ENCODE measurements around the gene CCL17.
"Not testable (repeated sequence)": the region's sequence is repeated elsewhere in the genome, so short reads cannot be mapped to it uniquely, and the experiment has no call there.

Gene CCL17
- 0 to 0.04 reads per million in 2 donors for total RNA-seq

DNA sequence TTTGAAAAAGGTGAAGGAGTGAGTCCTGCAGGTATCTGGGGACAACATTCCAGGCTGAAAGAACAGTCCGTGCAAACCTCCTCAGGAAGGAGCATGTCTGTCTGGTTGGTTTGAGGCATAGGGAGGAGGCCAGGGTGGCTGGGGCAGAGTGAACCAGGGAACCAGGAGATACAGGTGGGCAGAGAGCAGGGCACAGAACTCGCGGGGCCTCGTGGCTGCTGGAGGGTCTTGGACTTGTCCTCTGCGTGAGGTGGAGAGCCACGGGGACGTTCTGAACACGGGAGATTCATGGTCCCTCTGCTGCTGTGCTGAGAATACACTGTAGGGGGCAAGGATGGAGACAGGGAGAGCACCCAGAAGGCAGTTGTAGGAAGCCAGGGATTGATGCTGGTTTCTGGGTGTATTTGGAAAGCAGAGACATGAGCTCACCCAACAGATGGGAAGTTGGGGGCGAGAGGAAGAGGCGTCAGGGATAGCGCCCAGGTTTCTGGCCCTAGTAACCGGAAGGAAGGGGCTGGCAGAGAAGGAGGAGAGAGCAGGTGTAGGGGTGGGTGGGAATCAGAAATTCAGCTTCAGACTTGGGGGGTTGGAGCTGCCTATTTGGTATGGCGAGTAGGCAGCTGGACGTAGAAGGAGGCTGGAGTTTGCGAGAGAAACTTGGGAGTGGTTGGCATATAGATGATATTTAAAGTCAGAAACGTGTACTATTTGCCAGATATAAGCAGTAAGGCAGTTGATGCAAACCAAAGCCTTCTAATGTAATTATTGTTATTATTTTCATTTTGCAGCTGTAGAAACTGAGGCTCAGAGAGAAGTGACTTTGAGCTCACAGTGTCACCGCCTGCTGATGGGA lies at the start of gene CCL17:
Gene CCL17 (plus strand): TSS at position 803 of the 853 bp plus-strand sequence. CDS start 9,166 bp downstream, outside the sequence.
- DNase-seq, result no peak

- DNase-seq, result no peak
Observed at GRCh38 chr16:57355898-57356414, 48.6 kb upstream of the CCL17 start.

DNA sequence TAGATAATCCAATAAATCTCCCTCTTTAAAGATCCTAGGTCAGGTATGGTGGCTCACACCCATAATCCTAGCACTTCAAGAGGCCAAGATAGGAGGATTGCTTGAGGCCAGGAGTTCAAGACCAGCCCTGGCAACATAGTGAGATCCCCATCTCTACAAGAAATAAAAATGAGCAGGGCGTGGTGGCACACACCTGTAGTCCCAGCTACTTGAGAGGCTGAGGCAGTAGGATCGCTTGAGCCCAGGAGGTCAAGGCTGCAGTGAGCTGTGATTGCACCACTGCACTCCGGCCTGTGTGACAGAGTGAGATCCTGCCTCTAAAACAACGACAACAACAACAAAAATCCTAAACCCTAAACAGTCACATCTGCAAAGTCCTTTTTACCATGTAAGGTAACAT lies 48.0 kb upstream of the CCL17 start:
- DNase-seq, result no peak

DNA sequence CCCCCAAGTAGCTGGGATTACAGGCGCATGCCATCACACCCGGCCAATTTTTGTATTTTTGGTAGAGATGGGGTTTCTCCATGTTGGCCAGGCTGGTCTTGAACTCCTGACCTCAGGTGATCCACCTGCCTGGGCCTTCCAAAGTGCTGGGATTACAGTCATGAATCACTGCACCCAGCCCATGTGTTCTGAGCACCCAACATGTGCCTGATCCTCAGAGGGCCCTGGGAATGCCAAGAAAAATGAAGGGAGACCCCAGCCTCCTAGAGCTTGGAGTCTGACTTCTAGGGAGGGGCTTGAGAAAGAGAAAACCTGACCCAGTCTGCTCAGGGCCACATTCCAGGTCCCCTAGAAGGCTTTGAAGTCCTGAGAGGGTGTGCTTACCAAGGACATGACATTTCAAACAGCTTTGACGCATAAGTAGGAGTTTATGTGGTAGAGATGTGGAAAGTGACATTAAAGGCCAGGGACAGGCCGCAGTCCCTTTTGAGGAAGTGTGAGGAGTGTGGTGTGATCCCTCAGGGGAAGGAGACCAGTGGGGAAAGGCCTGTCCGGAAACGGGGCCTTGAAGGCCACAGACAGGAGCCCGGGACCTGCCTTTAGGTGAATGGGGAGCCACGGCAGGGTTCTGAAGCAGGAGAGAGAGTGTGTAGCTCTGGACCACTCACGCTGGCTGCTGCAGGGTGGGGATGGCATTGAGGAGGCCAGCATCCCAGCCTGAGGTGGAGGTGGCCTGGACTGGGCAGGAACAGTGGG lies 47.1 kb upstream of the CCL17 start:
- no peak for DNase-seq

- DNase-seq, result no peak
Observed at GRCh38 chr16:57358086-57358420, 46.5 kb upstream of the CCL17 start.

DNA sequence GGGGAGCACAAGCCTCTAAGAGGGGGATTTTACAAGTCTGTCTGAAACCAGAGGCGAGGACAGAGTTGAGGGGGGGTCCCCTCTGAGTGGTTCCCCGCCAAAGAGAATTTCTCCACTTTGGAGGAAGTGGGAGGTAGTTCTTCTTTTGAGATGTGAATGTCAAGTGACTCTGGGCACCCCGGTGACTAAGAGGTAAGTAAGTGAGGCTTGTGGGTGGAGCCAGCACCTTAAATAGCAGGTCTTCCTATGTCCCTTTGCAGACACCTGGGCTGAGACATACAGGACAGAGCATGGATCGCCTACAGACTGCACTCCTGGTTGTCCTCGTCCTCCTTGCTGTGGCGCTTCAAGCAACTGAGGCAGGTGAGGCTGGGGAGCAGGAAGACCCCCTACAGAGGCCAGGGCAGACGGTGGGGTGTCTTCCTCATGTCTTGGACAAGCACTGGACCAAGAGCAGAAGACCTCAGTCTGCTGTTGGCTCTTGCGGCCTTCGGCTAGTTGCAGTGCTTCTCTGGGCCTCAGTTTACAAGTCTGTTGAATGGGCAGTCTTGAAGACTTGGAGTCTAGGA lies 46.0 kb upstream of the CCL17 start, which contains the start of gene CCL22:
Gene CCL22 (plus strand): TSS at position 257 of the 569 bp plus-strand sequence. CDS start 34 bp downstream, at position 291.
- no peak for DNase-seq

DNA sequence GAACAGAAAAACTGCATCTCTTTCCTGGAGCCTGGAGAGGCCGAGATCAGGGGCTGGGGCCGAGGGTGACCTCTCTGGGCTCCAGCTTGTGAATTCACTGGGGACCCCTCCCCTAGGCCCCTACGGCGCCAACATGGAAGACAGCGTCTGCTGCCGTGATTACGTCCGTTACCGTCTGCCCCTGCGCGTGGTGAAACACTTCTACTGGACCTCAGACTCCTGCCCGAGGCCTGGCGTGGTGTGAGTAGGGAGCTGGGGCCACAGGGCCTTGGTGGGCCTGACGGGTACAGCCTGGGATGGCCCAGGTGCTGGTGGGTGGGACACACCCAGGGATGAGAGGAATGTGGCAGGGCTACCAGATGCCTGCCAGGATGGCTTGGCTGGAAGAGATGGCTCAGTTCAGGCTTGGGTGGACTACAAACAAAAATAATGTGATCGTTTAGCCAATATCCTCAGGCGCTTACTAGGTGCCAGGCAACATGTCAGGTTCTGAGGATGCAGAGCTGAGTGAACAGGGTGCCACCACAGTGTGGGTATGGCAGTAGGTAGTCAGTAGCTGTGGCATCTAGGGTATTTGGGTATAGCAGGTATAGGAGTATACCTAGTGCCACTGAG lies 44.1 kb upstream of the CCL17 start:
- no peak for DNase-seq

DNA sequence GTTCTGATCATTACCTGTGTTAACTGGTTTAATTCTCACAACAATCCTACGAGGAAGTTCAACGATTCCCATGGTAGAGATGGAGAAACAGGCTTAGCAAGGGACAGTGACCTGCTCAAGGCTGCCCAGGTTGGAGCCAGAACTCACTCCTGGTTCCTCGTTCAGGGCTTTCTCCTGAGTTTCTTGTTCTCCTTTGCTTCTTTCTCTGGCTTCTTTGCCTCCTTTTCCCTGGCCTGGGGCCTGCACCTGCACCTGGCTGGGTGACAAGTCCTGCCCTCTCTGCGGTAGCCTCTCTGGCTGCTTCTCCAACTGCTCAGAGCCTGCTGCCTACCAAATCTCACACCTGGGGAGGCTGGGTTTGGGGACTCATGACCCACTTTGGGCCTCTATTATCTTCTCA lies 43.2 kb upstream of the CCL17 start:
- DNase-seq, result no peak

- DNase-seq, result no peak
Observed at GRCh38 chr16:57364143-57364542, 40.4 kb upstream of the CCL17 start.

DNA sequence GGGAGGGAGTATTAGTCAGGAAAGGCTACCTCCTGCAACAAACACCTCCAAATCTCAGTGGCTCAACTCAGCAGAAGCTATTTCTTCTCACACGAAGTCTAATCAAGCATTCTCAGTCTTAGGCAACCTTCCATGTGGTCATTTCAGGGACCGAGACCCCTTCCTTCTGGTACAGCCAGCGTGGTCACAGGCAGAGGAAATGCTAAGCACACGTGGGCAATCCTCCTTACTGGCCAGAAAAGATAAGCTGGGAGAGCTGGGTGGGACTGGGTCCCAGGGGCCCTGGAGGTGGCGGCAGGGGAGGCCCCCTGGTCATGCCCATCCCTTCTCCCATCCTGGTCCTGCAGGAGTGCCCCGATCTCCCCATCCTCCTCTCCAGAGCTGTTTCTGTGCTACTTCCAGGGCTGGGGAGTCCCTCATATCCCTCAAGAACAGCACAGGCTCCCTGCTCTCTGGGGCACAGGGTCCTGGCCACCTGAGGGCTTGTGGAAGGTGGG lies 38.0 kb upstream of the CCL17 start:
- DNase-seq, result no peak

DNA sequence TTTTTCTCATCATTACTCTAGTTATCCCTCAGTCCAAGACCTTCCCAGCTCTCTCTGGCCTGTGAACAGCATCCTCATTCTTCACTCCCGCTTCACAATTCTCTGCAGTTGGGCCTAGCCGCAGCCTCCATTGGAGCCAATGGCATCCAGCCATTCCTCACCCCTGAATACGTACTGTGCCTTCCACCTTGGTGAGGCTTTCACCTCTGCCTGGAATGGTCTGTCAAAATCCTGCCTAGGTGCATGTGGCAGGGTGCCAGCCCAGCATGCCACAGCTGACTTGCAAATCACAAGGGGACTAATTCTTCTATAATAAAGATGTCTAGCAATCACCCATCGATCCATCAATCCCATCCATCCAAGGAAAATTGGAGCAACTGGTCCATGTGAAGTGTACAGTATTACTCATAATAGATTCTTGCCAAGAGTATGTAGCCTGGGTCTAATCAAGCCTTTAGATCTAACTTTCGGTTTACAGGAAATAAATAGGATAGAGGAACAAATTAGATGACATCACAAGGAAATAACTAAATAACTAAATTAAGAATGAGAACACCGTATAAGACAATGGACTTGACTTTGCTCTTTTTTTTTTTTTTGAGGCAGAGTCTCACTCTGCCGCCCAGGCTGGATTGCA lies 37.3 kb upstream of the CCL17 start:
- no peak for DNase-seq

DNA sequence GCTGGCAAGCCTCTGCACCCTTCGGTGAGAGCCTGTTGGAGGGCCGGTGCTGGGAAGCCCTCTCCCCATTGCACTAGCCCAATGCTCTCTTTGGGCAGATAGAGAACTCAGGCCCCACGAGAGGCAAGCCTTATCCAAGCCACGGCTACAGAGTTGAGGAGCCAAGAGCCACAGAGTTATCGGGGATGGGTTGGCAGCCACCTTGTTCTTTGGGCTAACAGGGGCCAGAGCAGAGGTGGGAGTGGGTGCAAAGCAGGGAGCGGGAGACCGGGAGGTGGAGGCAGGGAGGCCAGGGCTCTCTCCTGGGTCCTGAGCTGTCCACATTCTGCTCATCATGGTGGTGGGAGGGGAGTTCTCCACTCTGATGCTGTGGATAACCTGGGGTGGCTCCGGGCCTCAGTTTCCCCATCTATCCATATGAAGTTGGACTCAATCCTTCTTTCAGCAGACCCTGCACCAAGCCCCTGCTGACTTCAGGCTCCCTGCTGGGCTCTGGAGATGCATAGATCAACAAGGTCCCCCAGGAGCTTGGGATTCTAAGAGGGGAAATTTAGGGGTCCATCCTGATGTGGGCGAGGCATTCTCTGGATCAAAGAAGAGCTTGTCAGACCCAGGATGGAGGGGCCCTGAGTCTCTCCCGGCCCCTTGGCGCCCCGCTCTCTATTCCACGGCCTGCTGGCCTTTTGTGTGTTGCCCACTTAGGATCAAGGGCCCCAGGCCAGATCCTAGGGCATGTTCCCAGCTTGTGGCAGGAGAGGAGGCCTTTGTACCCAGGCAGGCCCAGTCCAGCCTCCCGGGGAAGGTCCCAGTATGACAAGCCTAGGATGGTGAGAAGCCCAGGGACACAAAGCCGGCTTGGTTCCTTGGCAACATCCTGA lies 32.8 kb upstream of the CCL17 start:
- DNase-seq, result no peak

GRCh38 chr16:57372372-57373116 lies 32.0 kb upstream of the CCL17 start, which contains the start of gene CX3CL1:
Gene CX3CL1, plus strand, starts transcription at chr16:57372490. Its CDS starts 79 bp downstream, at chr16:57372569.
- DNase-seq, result no peak

- no peak for DNase-seq
Observed at GRCh38 chr16:57373117-57373947, 31.2 kb upstream of the CCL17 start.

DNA sequence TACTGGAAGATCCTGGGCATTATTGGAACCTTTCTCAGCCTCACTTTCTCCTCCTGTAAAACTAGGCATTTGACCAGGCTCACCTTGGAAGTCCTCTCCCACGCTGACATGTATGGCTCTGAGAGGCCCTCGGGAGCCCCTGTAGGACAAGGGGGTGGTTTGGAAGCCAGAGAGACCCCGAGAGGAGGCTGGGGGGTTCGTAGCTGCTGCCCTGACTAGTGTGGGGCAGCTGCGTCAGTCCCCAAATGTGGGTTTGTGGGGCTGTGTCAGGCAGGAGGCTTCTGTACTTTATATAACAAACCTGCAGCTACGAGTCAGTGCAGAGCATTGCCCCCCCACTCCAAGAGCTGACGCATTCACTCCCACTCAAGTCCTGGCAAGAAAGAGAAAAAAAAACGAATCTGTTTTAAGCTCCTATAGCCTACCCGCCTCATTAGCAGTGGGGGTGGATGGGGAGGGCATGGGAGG lies 30.5 kb upstream of the CCL17 start:
- no peak for DNase-seq

DNA sequence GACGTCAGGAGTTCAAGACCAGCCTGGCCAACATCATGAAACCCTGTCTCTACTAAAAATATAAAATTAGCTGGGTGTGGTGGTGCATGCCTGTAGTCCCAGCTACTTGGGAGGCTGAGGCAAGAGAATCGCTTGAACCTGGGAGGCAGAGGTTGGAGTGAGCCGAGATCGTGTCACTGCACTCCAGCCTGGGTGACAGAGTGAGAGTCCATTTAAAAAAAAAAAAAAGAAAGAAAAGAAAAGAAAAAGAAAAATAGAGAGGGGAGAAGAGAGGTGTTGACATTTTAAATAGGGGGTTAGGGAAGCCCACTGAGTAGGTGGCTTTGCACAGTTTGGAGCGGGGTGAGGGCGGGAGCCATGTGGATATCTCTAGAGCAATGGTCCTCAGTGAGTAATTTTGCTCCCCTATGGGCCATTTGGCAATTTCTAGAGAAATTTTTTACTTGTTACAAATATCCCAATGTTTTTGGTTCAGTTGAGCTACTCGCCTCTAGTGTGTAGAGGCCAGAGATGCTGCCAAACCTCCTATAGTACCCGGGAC lies 29.6 kb upstream of the CCL17 start:
- not testable (repeated sequence) for DNase-seq

- DNase-seq, result no peak
Observed at GRCh38 chr16:57376313-57376818, 28.2 kb upstream of the CCL17 start.

DNA sequence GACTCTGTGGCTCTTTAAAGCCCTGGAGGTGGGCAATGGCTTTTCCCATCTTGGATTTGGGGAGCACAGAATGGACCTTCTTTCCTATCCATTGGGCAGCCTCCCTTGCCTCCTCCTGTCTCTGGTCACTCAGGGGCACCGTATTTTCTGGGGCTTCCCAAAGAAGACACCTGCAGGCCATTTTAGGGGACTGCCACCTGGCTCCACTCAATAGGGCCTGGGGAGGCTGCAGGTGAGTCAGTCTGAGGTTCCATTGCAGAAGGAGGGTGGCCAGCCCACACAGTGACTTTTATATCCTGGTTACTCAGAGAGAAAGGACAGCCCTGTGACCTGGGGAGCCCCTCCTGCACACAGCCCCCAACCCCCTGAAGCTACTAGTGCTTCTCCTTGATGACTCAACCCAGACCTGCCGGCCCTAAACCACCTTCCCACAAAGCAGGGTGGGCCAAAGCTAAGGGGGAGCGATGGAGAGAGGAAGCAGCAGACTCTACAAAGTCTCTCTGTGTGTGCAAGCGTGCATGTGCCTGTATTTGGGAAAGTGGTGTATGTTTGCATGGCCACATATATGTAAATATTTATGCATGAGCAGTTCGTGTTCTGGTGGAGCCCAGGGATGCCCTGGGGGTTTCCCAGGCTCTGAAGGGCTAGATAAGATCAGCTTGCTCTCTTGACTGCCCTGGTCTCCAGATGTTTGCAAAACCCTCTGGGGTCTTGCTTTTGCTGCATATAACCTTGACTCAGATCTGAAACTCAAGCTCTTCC lies 27.3 kb upstream of the CCL17 start:
- no peak for DNase-seq
